Loucy (cell line): ENCODE measurements around the gene APLNR.

Experiments used
- H2AFZ ChIP-seq: fragments of 200-600 bp; sonication (generic); 2 replicates; pipeline ENCODE4 v1.6.0; 2016; ENCODE audit warnings: antibody characterized with exemption, mild to moderate bottlenecking, low read length, moderate library complexity
- H3F3A ChIP-seq: fragments of 200-600 bp; 2 replicates; pipeline ENCODE4 v1.6.0; 2016; ENCODE audit warnings: antibody characterized with exemption, low read depth, mild to moderate bottlenecking
- H3K27me3 ChIP-seq: fragments of 200-600 bp; sonication (generic); 2 replicates; pipeline ENCODE4 v1.6.1; 2014; ENCODE audit warnings: low read length, mild to moderate bottlenecking; ENCODE audit not compliant: insufficient read depth, poor library complexity, severe bottlenecking
- H3K36me3 ChIP-seq: fragments of 200-600 bp; sonication (generic); 2 replicates; pipeline ENCODE4 v1.6.1; 2016; ENCODE audit warnings: low read length; ENCODE audit not compliant: insufficient read depth
- H3K4me1 ChIP-seq: fragments of 200-600 bp; sonication (generic); 2 replicates; pipeline ENCODE4 v1.5.1; 2014; ENCODE audit warnings: low read length, mild to moderate bottlenecking; ENCODE audit not compliant: insufficient read depth, poor library complexity, severe bottlenecking
- H3K4me2 ChIP-seq: fragments of 200-600 bp; sonication (generic); 2 replicates; pipeline ENCODE4 v1.6.0; 2014; ENCODE audit warnings: antibody characterized with exemption, low read length, low read depth, mild to moderate bottlenecking; ENCODE audit not compliant: poor library complexity, severe bottlenecking
- H3K4me3 ChIP-seq: fragments of 200-600 bp; sonication (generic); 2 replicates; pipeline ENCODE4 v1.5.1; 2014; ENCODE audit warnings: low read length, mild to moderate bottlenecking, mixed read lengths; ENCODE audit not compliant: poor library complexity, severe bottlenecking
- H3K79me2 ChIP-seq: fragments of 200-600 bp; sonication (generic); 2 replicates; pipeline ENCODE4 v1.6.1; 2014; ENCODE audit warnings: low read length; ENCODE audit not compliant: insufficient read depth
- H3K9ac ChIP-seq: fragments of 200-600 bp; sonication (generic); 2 replicates; pipeline ENCODE4 v1.6.0; 2014; ENCODE audit warnings: mild to moderate bottlenecking, low read depth, low read length, moderate library complexity; ENCODE audit not compliant: poor library complexity, severe bottlenecking
- H3K9me2 ChIP-seq: fragments of 200-600 bp; sonication (generic); replicated peaks from 2 replicates; pipeline ENCODE4 v1.6.1; 2016; ENCODE audit warnings: low read depth, low read length, mixed read lengths
- H3K9me3 ChIP-seq: fragments of 200-600 bp; sonication (generic); 2 replicates; pipeline ENCODE4 v1.6.1; 2014; ENCODE audit warnings: mild to moderate bottlenecking, antibody characterized with exemption, low read length, low read depth; ENCODE audit not compliant: insufficient read depth
- H4K20me1 ChIP-seq: fragments of 200-600 bp; sonication (generic); 2 replicates; pipeline ENCODE4 v1.6.0; 2014; ENCODE audit warnings: antibody characterized with exemption, low read length, mild to moderate bottlenecking; ENCODE audit not compliant: insufficient read depth, poor library complexity, severe bottlenecking
- EZH2phosphoT487 ChIP-seq: fragments of 200-600 bp; IDR thresholded peaks from 2 replicates; pipeline ENCODE4 v1.6.1; 2018; ENCODE audit warnings: antibody characterized with exemption, mild to moderate bottlenecking, moderate library complexity, borderline replicate concordance
- TF ChIP-seq, protein P1 (sequence below): fragments of 200-600 bp; sonication (generic); conservative IDR thresholded peaks from 2 replicates; pipeline ENCODE4 v1.5.1; 2014; ENCODE audit warnings: mild to moderate bottlenecking, antibody characterized with exemption, low read length

Gene APLNR

DNA sequence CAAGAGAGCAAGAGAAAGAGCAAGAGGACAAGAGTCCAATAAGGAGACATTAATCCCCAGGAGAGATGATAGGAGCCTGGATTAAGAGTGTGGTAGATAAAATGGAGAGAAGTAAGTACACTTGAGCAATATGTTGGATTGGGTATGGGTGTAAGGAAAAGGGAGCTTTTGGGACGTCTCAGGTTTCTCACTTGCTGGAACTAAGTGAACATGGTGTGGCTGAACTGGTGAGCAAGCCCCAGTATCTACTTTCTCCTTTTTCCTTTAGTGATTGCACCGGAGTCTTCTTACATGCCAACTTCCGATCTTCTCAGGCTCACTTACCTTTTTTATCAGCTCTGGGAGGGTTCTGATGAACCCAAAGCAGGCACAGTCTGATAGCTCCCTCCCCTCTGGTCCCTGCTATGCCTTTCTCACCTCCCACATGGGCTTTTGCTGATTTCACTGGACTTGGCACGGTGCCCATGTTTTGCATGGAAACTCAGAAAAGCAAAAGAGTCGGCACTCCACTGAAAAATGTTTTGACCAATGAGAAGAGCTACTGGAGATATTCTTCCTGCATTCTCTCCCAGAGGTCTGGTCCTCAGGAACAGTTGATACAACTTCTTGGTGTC is 14.5 kb upstream of the APLNR start:
- Histone ChIP-seq H3K4me1 (no peaks in the 10 kb centered on the region), H3K9me3 (no peaks in the 10 kb centered on the region), H3K4me3 (no peak overlapping the region), H3K9ac (no peak overlapping the region), H3K79me2 (no peaks in the 10 kb centered on the region), H2AFZ (no peak overlapping the region), H3K27me3 (peaks cover 10% of the 10 kb centered on the region), H3F3A (no peaks in the 10 kb centered on the region), H3K36me3 (no peaks in the 10 kb centered on the region), H3K4me2 (no peak overlapping the region), H4K20me1 (no peaks in the 10 kb centered on the region), H3K9me2 (no peaks in the 10 kb centered on the region)
- TF ChIP-seq EZH2phosphoT487, result no peak
- TF ChIP-seq, protein P1, sequence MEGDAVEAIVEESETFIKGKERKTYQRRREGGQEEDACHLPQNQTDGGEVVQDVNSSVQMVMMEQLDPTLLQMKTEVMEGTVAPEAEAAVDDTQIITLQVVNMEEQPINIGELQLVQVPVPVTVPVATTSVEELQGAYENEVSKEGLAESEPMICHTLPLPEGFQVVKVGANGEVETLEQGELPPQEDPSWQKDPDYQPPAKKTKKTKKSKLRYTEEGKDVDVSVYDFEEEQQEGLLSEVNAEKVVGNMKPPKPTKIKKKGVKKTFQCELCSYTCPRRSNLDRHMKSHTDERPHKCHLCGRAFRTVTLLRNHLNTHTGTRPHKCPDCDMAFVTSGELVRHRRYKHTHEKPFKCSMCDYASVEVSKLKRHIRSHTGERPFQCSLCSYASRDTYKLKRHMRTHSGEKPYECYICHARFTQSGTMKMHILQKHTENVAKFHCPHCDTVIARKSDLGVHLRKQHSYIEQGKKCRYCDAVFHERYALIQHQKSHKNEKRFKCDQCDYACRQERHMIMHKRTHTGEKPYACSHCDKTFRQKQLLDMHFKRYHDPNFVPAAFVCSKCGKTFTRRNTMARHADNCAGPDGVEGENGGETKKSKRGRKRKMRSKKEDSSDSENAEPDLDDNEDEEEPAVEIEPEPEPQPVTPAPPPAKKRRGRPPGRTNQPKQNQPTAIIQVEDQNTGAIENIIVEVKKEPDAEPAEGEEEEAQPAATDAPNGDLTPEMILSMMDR, result no peak

DNA sequence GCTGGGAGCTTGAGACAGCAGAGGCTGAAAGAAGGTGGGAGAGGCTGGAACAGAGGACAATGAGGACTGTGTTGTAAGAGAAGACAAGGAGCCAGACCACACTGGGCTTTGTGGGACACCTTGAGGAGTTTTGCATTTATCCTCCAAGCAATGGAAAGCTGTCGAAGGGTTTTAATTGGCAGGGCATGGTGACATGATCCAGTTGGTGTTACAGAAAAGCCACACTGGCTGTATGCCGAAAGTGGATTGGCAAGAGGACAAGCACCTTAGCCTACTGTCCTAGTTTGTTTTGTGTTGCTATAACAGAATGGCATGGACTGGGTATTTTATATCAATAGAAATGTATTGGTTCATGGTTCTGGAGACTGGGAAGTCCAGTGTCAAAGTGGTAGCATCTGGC is 14.0 kb upstream of the APLNR start:
- Histone ChIP-seq H3K4me3 (no peak overlapping the region), H3K79me2 (no peaks in the 10 kb centered on the region), H3K9me2 (no peaks in the 10 kb centered on the region), H3K4me1 (no peaks in the 10 kb centered on the region), H3F3A (no peaks in the 10 kb centered on the region), H2AFZ (no peak overlapping the region), H3K9ac (no peak overlapping the region), H3K27me3 (peaks cover 10% of the 10 kb centered on the region), H3K4me2 (no peak overlapping the region), H4K20me1 (no peaks in the 10 kb centered on the region), H3K36me3 (no peaks in the 10 kb centered on the region), H3K9me3 (no peaks in the 10 kb centered on the region)
- TF ChIP-seq EZH2phosphoT487, result no peak
- TF ChIP-seq, protein P1, result no peak

DNA sequence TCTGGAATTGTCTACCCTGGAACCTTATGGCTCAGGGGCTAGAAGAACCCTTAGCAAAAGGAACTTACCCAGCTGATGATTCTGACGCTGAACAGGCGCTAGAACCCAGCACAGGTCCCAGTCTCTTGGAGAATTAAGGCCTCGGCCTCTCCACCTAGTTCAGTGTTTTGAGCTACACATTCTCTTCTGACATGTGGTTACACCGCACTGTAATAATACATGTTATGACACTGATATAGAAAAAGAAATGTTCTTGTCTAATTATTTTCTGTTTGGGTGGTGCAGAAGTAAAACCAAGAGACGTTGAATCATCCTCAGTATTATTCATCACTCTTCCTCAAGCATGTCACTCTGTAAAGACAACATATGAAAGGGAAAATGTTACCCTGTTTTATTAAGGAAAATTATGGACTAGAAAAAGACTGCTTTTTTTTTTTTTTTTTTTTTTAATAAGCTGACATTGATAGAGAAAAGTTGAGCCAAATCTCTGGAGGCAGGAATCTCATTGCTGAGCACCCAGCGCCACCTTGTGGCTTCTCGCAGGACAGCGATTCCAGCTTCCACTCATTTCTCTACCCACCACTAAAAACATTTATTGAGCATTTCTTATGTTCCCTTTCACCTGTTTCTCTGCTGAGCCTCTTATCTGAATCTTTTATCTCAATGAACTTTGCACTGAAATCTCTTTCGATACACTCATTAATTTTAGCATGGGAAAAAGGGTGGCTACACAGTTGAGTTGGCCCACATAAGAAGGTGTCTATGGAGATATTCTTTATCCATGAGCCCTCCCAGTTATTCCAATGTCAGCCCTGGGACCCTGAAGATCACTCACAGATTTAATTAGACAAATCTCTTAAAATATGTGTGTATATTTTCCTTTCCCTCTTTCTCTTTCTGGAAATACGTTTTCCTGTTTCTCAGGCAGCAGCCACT is 12.6 kb upstream of the APLNR start:
- Histone ChIP-seq H2AFZ (no peak overlapping the region), H3K4me3 (no peak overlapping the region), H3K9ac (no peak overlapping the region), H3K9me3 (no peaks in the 10 kb centered on the region), H3F3A (no peaks in the 10 kb centered on the region), H3K9me2 (no peaks in the 10 kb centered on the region), H3K4me1 (peaks cover 7% of the 10 kb centered on the region), H3K36me3 (no peaks in the 10 kb centered on the region), H4K20me1 (no peaks in the 10 kb centered on the region), H3K27me3 (no peaks in the 10 kb centered on the region), H3K4me2 (no peak overlapping the region), H3K79me2 (no peaks in the 10 kb centered on the region)
- no peak for TF ChIP-seq EZH2phosphoT487
- TF ChIP-seq, protein P1, result peak; percentile 84
